ENCODE data around the gene BABAM2.

The BABAM2 gene

GRCh38 chr2:28193630-28194403 is 303.3 kb downstream of the BABAM2 start:
- TF ChIP-seq CTCF (conservative IDR thresholded peaks at IDR 0.05): no peak
- H3K27ac ChIP-seq: no peak overlapping the region

- H3K27ac ChIP-seq: no peak overlapping the region
- no peak for TF ChIP-seq CTCF (conservative IDR thresholded peaks at IDR 0.05)
Observed at GRCh38 chr2:28199995-28200679, 309.6 kb downstream of the BABAM2 start.

DNA sequence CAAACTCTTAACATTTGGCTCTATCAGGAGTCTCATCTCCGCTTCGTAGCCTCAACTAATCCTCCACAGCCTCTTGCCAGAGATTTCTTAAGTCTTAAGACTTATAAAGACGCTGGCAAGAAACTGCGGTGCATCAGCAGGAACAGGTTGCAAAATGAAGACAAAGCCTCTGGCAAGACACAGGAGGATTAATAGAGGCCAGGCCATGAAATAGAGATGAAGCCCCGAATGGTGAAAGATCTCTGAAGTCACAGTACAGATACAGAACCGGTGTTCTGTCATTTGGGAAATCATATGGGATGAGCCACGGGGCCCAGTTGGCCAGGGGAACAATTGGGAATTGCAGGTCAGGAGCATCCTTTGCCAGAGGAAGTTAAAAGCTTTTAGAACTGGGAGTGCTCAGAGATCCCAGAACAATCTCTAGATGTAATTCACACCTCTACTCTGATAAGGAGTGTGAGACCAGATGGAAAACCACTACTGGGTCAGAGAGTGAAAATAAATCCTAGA is 311.2 kb downstream of the BABAM2 start:
- no peak for TF ChIP-seq CTCF (conservative IDR thresholded peaks at IDR 0.05)
- H3K27ac ChIP-seq: no peak overlapping the region

DNA sequence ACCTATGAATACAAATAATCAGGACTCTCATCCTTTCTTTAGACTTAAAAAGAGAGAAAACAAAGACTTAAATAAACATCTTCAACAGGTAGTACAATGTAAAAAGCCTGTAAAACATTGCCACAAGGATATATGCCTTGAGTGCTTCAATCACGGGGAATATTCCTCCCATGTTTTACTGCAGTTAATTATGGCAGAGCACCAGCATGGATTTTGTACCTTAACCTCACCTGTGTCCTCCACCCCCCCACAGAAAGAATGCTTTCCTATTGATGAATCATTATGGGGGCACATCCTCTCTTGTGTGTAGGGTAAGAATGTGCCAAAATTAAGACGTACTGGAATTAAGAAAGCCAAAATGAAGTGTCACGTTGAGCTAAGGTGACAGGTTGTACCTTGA is 312.2 kb downstream of the BABAM2 start:
- no peak overlapping the region for H3K27ac ChIP-seq
- no peak for TF ChIP-seq CTCF (conservative IDR thresholded peaks at IDR 0.05)

DNA sequence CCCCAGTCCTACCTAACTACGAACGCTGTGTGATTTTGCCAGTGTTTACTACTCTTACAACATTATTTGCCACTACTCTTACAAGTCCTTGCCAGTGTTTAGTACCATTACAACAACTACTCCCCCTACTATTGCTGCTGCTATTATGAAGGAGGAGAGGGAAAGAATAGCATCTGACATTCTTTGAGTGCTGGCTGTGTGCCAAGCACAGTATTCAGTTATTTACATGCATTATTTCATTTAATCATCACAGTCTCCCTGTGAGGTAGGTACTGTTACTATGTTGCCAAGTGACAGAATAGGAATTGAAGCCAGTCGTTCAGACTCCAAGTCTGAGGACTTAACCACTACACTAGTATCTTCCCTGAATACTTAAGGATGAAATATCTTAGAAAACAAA is 316.2 kb downstream of the BABAM2 start:
- TF ChIP-seq CTCF (conservative IDR thresholded peaks at IDR 0.05): no peak
- H3K27ac ChIP-seq: no peak overlapping the region

DNA sequence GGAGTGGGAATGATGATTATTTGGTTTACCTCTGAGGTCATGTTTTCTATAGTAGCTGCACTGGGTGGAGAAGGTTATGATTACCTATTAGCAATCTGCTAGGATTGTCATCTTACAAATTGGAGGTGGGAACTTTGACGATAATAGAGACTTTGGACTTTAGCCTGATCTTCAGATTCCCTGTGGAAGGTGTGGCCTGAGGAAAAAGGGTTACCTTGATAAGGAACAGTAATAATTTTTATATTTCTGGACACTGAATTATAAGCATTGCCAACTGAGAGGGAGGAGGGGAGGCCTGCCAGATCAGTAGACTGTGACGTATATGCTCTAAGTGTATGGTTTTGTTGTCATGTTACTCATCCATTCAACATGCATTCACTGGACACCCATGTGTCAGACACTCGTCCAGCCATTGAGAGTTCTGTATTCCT is 318.7 kb downstream of the BABAM2 start:
- TF ChIP-seq CTCF (conservative IDR thresholded peaks at IDR 0.05): no peak

GRCh38 chr2:28209864-28210263 is 319.3 kb downstream of the BABAM2 start:
- no peak overlapping the region for H3K27ac ChIP-seq
- no peak for TF ChIP-seq CTCF (conservative IDR thresholded peaks at IDR 0.05)

More for the DNA sequence above, 318.7 kb downstream of the BABAM2 start:
- no peak overlapping the region for H3K27ac ChIP-seq

All from VCaP (cell line).